H1 (cell line): Measurements from ENCODE around the gene HLA-DMB. TPM values are rescaled to one million over a fixed set of nuclear protein-coding genes. Genes with fewer than 3 reads are reported as not detected.

Experiments used
- CBX8 ChIP-seq: fragments of 300-800, 300-1000 bp; sonication (generic); IDR thresholded peaks from 2 replicates; pipeline ENCODE4 v1.7.1; 2016; ENCODE audit warnings: low read depth, low read length, borderline replicate concordance
- EP300 ChIP-seq, 2 experiments: IDR thresholded peaks; 1 replicate in 1 of 2; 2 replicates in 1 of 2; pipeline ENCODE4 v1.6.1; 2011 to 2012; ENCODE audit warnings: low read depth in 2 of 2, low read length in 2 of 2, mild to moderate bottlenecking in 2 of 2, borderline replicate concordance in 1 of 2, inconsistent platforms in 1 of 2, moderate library complexity in 1 of 2
- polyA plus RNA-seq, 7 experiments: library from polyadenylated mRNA; depleted of rRNA in 3 of 7; stranded (reverse) in 5 of 7; unstranded in 2 of 7; fragments of >200 nt in 5 of 7; fragments of 200-250 nt in 2 of 7; gene quantifications; 1 replicate in 5 of 7; 2 replicates in 1 of 7; 4 replicates in 1 of 7; pipeline versions ENCODE4 v1.2.1 to v1.2.3, GENCODE V29; 2011 to 2013; ENCODE audit warnings: missing spikeins in 2 of 7, mixed read lengths in 2 of 7
- total RNA-seq: library from RNA; stranded (reverse); fragmentation: NEBNext Ultra II Directional; extraction: Animal tissue kit (Norgen Biotek cat#: 25700); gene quantifications from 2 replicates; pipeline ENCODE4 v1.2.1, GENCODE V29; 2021

The HLA-DMB gene
- total and polyA plus RNA-seq, 2 of the 8 experiments (the other 6 are each of a cell fraction or from before 2014, with no cell fraction given): 2.7 to 4.7 TPM

DNA sequence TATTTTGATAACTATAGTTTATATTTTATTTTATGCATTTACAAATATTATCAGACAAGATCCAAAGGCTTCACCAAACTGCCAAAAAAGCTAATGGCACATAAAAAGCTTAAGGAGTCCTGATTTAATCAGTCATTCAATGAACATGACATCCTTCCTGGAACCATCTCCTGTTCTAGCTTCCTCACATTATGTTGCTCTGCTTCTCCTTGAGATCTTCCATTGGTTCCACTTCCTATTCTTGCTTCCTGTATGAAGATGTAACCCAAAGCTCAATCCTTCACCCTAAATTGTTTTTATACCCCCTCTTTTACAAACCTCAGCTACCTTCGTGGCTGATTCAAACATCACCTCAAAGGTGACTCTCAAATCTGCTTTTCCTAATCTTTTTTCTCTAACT, 23.0 kb upstream of the HLA-DMB start (continued):
- no peak for TF ChIP-seq EP300 (IDR thresholded peaks at IDR 0.05; ENCODE audit: borderline replicate concordance in 1 of 2, low read depth in 2 of 2, low read length in 2 of 2)
- no peak for TF ChIP-seq CBX8
